ENCODE measurements around the gene PRR16.
"Not testable (repeated sequence)": the region's sequence is repeated elsewhere in the genome, so short reads cannot be mapped to it uniquely, and the experiment has no call there.

Gene PRR16

GRCh38 chr5:120682851-120683250 lies 218.8 kb downstream of the PRR16 start:
- DNase-seq: no peak

DNA sequence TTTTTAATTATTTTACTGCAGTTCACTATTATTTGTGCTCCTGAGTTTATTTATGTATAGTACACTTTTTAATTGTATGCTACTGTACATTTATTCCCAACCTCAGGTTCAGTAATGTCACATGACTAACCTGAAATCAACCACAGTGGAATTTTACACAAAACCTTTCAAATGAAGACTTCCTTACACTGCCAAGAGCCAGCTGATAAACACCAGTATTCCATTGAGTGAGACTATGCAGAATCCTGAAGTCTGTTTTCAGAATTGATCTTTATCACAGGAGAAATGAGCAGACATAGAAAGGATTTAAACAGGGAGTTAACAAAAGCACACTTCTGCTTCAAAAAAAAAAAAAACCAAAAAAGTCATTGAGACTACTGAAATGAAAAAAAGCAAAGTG lies 219.5 kb downstream of the PRR16 start:
- DNase-seq: no peak

DNA sequence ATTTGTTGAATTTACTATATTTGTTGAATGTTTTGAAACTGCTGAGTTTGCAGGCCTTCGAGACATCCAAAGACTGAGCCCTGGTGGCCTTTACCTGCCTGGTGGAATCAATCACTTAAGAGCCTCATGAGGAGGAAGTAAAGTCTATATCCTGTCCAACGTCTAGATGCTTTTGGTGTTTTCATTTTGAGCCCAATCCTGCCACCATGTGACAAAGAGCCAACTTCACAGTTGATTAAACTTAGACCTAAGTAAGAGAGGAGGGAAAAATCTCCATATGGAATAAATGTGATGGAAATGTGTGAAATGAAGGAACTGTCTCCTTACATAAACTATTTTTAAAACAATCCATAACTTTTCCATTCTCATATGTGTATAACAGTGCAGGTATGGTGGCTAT lies 220.1 kb downstream of the PRR16 start:
- no peak for DNase-seq

DNA sequence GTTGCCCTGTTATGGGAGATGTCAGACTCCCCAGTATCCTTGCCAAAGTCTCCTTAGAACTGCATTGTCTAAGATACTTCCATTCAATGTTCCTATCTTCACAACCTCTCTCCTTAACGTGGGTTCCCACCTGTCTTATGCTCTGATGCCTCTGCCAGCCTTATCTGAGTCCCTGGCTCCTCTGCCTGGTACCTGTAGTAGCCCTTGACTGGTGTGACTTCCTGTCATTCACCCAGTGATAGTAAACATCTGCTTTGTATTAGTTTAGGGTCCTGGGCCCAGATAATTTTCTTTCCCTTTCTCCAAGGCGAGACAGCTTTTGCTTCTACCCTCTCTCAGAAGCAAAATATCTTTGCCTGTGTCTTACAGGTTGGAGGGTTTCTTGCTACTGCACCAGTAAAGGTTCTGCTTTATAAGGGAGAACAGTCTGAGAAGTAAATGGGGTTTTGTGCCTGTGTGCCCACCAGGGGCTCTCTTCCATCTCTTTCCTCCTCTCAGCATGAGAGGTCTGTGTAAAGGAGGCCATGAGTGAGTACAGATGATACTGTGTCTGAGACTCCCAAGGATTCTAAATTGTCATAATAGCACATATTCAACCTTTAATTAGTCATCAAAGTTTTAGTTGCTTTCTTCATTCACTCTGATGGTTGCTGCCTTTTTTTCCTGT lies 220.8 kb downstream of the PRR16 start:
- DNase-seq: no peak

- no peak for DNase-seq
These were observed 226.7 kb downstream of the PRR16 start for GRCh38 chr5:120690621-120691407.

GRCh38 chr5:120692325-120692724 lies 228.2 kb downstream of the PRR16 start:
- DNase-seq: no peak

GRCh38 chr5:120695368-120695880 lies 231.3 kb downstream of the PRR16 start:
- DNase-seq: no peak

DNA sequence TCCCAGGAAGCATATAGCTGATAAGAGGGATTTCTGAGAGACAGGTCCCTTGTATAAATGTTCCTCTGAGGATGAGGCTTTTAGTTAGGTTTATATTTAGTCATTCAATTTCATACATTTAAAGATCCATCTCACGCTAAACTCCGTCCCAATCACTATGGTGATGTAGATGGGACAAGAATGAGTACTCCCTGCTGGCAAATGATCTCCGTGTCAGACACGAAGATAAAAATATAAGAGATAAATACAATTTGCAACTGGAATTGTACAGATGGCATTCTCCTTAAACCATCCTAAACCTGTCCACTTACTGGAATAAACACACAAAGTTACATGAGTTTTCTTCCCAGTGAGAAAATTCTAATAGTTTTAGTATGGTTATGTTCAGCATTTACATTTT lies 233.0 kb downstream of the PRR16 start:
- no peak for DNase-seq

GRCh38 chr5:120697670-120698327 lies 233.7 kb downstream of the PRR16 start:
- not testable (repeated sequence) for DNase-seq

- DNase-seq: not testable (repeated sequence)
These were observed 236.6 kb downstream of the PRR16 start for GRCh38 chr5:120700653-120701052.

DNA sequence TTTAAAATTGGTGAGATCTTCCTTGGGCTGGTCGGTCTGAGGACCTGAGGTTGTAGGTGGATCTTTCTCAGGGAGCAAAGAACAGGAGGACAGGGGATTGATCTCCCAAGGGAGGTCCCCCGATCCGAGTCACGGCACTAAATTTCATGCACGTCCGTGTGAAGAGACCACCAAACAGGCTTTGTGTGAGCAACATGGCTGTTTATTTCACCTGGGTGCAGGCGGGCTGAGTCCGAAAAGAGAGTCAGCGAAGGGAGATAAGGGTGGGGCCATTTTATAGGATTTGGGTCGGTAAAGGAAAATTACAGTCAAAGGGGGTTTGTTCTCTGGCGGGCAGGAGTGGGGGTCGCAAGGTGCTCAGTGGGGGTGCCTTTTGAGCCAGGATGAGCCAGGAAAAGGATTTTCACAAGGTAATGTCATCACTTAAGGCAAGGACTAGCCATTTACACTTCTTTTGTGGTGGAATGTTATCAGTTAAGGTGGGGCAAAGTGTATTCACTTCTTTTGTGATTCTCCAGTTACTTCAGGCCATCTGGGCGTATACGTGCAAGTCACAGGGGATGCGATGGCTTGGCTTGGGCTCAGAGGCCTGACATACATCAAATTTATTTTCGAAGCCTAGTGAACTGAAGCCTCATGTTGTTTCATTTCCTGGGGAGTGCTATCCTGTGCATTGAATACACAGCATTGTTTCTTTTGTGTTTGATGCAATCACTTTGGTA lies 238.9 kb downstream of the PRR16 start:
- not testable (repeated sequence) for DNase-seq

- no peak for DNase-seq
These were observed 240.0 kb downstream of the PRR16 start for GRCh38 chr5:120703918-120704587.

DNA sequence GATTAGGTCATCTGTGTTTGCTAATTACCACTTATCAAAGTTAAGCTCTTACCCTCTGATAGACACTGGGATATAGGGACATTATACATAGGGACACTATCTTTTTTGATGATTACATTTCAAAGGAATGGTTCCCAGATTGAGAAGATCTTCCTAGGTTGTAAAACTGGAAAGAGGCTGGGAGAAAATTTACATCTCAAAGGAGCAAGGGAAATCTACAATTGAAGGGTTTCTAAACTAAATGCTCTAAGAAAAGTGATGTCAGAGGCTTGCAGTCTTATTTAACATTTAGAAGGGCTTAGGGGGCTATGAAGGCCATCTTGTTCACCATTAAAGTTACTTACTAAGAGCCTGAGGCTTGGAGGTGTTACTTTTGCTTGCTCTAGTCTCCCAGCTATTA lies 242.8 kb downstream of the PRR16 start:
- no peak for DNase-seq

GRCh38 chr5:120717381-120717780 lies 253.3 kb downstream of the PRR16 start:
- DNase-seq: no peak

DNA sequence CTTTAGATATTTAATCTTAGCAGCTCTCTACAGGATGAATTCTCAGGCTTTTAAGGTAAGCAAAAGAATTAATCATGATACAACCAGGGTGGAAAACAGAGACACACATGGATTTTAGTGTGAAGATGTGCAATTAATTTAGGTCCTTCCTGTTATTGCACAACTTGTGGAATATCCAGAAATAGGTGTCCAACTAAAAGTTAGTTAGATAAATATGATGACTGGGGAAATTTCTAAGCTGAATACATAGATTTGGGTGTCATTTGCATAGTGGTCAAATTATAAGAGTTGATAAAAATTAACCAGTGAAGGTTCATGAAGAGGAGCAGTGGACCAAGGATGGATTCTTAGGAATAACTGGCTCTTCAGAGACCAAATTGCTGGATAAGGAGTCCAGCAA lies 266.1 kb downstream of the PRR16 start:
- no peak for DNase-seq

DNA sequence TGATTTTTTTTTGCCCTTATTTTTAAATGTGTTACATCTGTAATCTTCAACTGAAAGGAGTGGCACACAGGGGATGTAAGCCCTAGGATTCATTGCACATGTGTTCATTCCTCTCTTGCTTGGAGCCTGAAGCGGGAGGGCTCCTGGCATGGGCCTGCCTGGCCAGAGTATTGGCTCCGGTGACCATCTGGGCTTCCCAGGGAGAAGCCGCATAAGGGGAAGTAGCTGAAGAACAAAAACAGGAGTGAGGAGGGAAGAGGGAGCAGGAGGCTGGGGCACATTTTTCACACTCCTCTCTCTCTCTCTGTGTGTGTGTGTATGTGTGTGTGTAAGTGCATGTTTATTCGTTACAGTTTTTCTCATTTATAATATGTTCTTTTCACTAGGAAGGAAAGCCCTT lies 269.9 kb downstream of the PRR16 start:
- DNase-seq: no peak

DNA sequence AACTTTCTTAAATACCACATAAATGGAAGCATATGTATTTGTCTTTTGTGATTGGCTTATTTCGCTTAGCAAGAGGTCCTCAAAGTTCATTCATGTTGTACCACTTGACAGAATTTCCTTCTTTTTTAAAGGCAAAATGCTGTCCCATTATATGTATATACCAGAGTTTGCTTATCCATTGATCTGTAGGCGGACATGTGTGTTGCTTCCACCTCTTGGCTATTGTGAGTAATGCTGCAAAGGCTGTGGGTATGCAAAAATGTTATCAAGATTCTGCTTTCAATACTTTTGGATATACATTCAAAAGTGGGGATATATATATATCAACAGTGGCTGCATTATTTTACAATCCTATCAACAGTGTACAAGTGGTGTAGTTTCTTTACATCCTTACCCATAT lies 271.0 kb downstream of the PRR16 start:
- DNase-seq: no peak
